HEK293T (cell line): Measurements from ENCODE around the gene G6PD.

Experiments
- FOXK2 ChIP-seq: fragments of 450-650 bp; IDR thresholded peaks from 2 replicates; pipeline ENCODE4 v1.6.1; 2016; ENCODE audit warnings: mild to moderate bottlenecking
- LEF1 ChIP-seq: fragments of 450-650 bp; IDR thresholded peaks from 2 replicates; pipeline ENCODE4 v1.6.1; 2017; ENCODE audit warnings: mild to moderate bottlenecking, borderline replicate concordance
- PKNOX1 ChIP-seq: fragments of 450-650 bp; IDR thresholded peaks from 2 replicates; pipeline ENCODE4 v1.6.1; 2016
- SP1 ChIP-seq: fragments of 450-650 bp; IDR thresholded peaks from 2 replicates; pipeline ENCODE4 v1.6.1; 2017
- SUZ12 ChIP-seq: fragments of 450-650 bp; IDR thresholded peaks from 2 replicates; pipeline ENCODE4 v1.6.1; 2016; ENCODE audit warnings: mild to moderate bottlenecking
- TARDBP ChIP-seq: fragments of 450-650 bp; IDR thresholded peaks from 2 replicates; pipeline ENCODE4 v1.6.1; 2016

GRCh38 chrX:154485150-154486051 is 61.2 kb downstream of the G6PD start:
- no peak for TF ChIP-seq SUZ12
- TF ChIP-seq TARDBP, result no peak
- no peak for TF ChIP-seq LEF1
- no peak for TF ChIP-seq SP1
- no peak for TF ChIP-seq FOXK2
- TF ChIP-seq PKNOX1, result no peak
